MCF 10A (cell line): ENCODE results near the gene ABCA12. TPM values are rescaled to one million over a fixed set of nuclear protein-coding genes. Genes with fewer than 3 reads are reported as not detected.

Source experiments
- BruUV-seq: library from RNA; stranded (reverse); fragments of 400-500 nt; replicated peaks from 2 replicates; lab custom pipeline; 2021; lab: Mats Ljungman, UMichigan
- CTCF ChIA-PET: fragments of 300-600 bp; sonication (Branson Sonifier 250); formaldehyde crosslinking; extraction: SDS; loops from one replicate; lab custom pipeline; 2021; ENCODE audit warnings: antibody characterized with exemption, inconsistent platforms; lab: Yijun Ruan, JAX
- POLR2A ChIA-PET: fragments of 300-600, 350-650 bp; sonication (Branson Sonifier 250); formaldehyde crosslinking; extraction: SDS; loops from one replicate; lab custom pipeline; 2020; ENCODE audit warnings: antibody characterized with exemption, inconsistent platforms; lab: Yijun Ruan, JAX
- DNase-seq: peaks from one replicate; pipeline ENCODE4 v3.0.0-alpha.2; 2018; ENCODE audit not compliant: unreplicated experiment
- H3K27ac Mint-ChIP-seq: one replicate; pipeline ENCODE4 v1.8.0; 2022; ENCODE audit warnings: mild to moderate bottlenecking, low read depth, mixed read lengths; ENCODE audit not compliant: unreplicated experiment
- H3K27me3 Mint-ChIP-seq: one replicate; pipeline ENCODE4 v1.8.0; 2022; ENCODE audit warnings: mixed read lengths; ENCODE audit not compliant: insufficient read depth, unreplicated experiment
- H3K36me3 Mint-ChIP-seq: one replicate; pipeline ENCODE4 v1.8.0; 2022; ENCODE audit warnings: mild to moderate bottlenecking, moderate library complexity, mixed read lengths; ENCODE audit not compliant: insufficient read depth, unreplicated experiment
- H3K4me1 Mint-ChIP-seq: one replicate; pipeline ENCODE4 v1.8.0; 2022; ENCODE audit warnings: mixed read lengths; ENCODE audit not compliant: insufficient read depth, unreplicated experiment
- H3K4me3 Mint-ChIP-seq: one replicate; pipeline ENCODE4 v1.8.0; 2022; ENCODE audit warnings: mild to moderate bottlenecking, moderate library complexity, mixed read lengths; ENCODE audit not compliant: unreplicated experiment
- H3K9me3 Mint-ChIP-seq: one replicate; pipeline ENCODE4 v1.8.0; 2022; ENCODE audit warnings: mixed read lengths; ENCODE audit not compliant: unreplicated experiment
- CTCF ChIP-seq: fragments of 200-600 bp; IDR thresholded peaks from one replicate; pipeline ENCODE4 v1.8.0; 2022; ENCODE audit warnings: antibody characterized with exemption, mild to moderate bottlenecking; ENCODE audit not compliant: unreplicated experiment
- intact Hi-C: fragments of 100-400 bp; cut with micrococcal nuclease; formaldehyde crosslinking; loops from 2 replicates; pipeline ENCODE4 v1.14.1; 2022
- total RNA-seq: library from RNA; stranded (reverse); gene quantifications from 2 replicates; pipeline ENCODE4 v1.2.3, GENCODE V29; 2022

Gene ABCA12
- total RNA-seq, 1 experiment from 2014 or later, result 37.8 TPM

GRCh38 chr2:215022910-215023309 is 115.5 kb downstream of the ABCA12 start:
- Mint-ChIP-seq H3K4me3 (no peak overlapping the region), H3K36me3 (peaks cover 28% of the 10 kb centered on the region), H3K9me3 (no peaks in the 10 kb centered on the region), H3K27ac (no peak overlapping the region), H3K4me1 (peaks cover 8% of the 10 kb centered on the region), H3K27me3 (no peaks in the 10 kb centered on the region)
- BruUV-seq, result no TSS peak
- ChIA-PET CTCF (interaction anchor here (1.1 to 1.3 kb wide), 3 partner anchors 13 to 247 kb away, joined by 3 to 5 read pairs (median 3); no protein-coding TSS in a partner anchor), POLR2A (interaction anchor here (0.5 to 1.4 kb wide), 3 partner anchors 32 to 204 kb away, joined by 3 to 5 read pairs (median 4); no protein-coding TSS in a partner anchor)
- no peak for DNase-seq
- TF ChIP-seq CTCF, result no peak
- intact Hi-C loops, result no loop called here

GRCh38 chr2:215022418-215022817 is 116.0 kb downstream of the ABCA12 start:
- intact Hi-C loops, result no loop called here
- Mint-ChIP-seq H3K27me3 (no peaks in the 10 kb centered on the region), H3K27ac (peak overlapping the region; percentile 16), H3K4me1 (peaks cover 8% of the 10 kb centered on the region), H3K4me3 (no peak overlapping the region), H3K36me3 (peaks cover 28% of the 10 kb centered on the region), H3K9me3 (no peaks in the 10 kb centered on the region)
- BruUV-seq, result no TSS peak
- ChIA-PET POLR2A (interaction anchor here (0.5 to 1.4 kb wide), 4 partner anchors 33 to 247 kb away, joined by 3 to 6 read pairs (median 4); no protein-coding TSS in a partner anchor), CTCF (interaction anchor here (0.6 to 1.3 kb wide), 4 partner anchors 13 to 247 kb away, joined by 3 to 5 read pairs (median 4); no protein-coding TSS in a partner anchor)
- peak; percentile 31 for DNase-seq
- no peak for TF ChIP-seq CTCF

- H3K27me3 Mint-ChIP-seq, result no peaks in the 10 kb centered on the region
- no peak overlapping the region for H3K27ac Mint-ChIP-seq
- no TSS peak for BruUV-seq
- peaks cover 8% of the 10 kb centered on the region for H3K4me1 Mint-ChIP-seq
- POLR2A ChIA-PET, result no interaction called here
- CTCF ChIA-PET, result no interaction called here
- peaks cover 37% of the 10 kb centered on the region for H3K36me3 Mint-ChIP-seq
- no peak for TF ChIP-seq CTCF
- intact Hi-C loops, result no loop called here
- no peaks in the 10 kb centered on the region for H3K9me3 Mint-ChIP-seq
- DNase-seq, result no peak
- H3K4me3 Mint-ChIP-seq, result no peak overlapping the region
Observed at GRCh38 chr2:215020283-215020682, 118.1 kb downstream of the ABCA12 start.

- peaks cover 44% of the 10 kb centered on the region for H3K36me3 Mint-ChIP-seq
- no TSS peak for BruUV-seq
- H3K4me1 Mint-ChIP-seq, result peaks cover 8% of the 10 kb centered on the region
- TF ChIP-seq CTCF, result no peak
- H3K27me3 Mint-ChIP-seq, result no peaks in the 10 kb centered on the region
- POLR2A ChIA-PET, result no interaction called here
- H3K4me3 Mint-ChIP-seq, result no peak overlapping the region
- no peak for DNase-seq
- H3K9me3 Mint-ChIP-seq, result no peaks in the 10 kb centered on the region
- CTCF ChIA-PET, result no interaction called here
- intact Hi-C loops, result no loop called here
- H3K27ac Mint-ChIP-seq, result no peak overlapping the region
Observed at GRCh38 chr2:215019521-215020145, 118.8 kb downstream of the ABCA12 start.
